ENCODE measurements around the gene WSCD2.

DNA sequence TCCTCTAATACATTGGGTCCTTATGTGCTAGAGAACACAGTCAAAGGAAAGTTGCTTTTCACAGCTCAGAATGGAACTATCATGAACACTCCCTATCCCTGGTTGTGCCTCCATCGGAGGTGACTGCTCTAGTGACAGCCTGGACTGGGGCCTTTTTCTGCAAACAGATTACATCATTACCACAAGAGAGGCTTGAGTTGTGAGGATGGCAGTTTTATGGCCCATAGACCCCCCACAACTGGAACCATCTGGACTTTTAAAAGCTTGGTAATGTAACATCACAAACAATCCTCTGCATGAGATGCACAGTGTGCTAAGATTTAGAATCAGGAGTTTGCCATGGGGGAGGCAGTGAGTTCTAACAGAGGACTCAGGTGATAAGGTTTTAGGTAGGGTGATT lies 46.6 kb upstream of the WSCD2 start:
- TF ChIP-seq, protein P1, sequence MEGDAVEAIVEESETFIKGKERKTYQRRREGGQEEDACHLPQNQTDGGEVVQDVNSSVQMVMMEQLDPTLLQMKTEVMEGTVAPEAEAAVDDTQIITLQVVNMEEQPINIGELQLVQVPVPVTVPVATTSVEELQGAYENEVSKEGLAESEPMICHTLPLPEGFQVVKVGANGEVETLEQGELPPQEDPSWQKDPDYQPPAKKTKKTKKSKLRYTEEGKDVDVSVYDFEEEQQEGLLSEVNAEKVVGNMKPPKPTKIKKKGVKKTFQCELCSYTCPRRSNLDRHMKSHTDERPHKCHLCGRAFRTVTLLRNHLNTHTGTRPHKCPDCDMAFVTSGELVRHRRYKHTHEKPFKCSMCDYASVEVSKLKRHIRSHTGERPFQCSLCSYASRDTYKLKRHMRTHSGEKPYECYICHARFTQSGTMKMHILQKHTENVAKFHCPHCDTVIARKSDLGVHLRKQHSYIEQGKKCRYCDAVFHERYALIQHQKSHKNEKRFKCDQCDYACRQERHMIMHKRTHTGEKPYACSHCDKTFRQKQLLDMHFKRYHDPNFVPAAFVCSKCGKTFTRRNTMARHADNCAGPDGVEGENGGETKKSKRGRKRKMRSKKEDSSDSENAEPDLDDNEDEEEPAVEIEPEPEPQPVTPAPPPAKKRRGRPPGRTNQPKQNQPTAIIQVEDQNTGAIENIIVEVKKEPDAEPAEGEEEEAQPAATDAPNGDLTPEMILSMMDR (IDR thresholded peaks at IDR 0.05): no peak
- TF ChIP-seq POLR2A (IDR thresholded peaks at IDR 0.05) (no peak), POLR2AphosphoS5 (IDR thresholded peaks at IDR 0.05) (no peak)

Measured in prostate gland (tissue), 2 donors.